ENCODE measurements around the gene PER2.

PER2 gene

GRCh38 chr2:238207006-238207405 is 81.4 kb downstream of the PER2 start:
- H3K36me3 ChIP-seq (replicated peaks; ENCODE audit: low read depth, low read length) = no peaks in the 10 kb centered on the region
- no peak overlapping the region for H3K9ac ChIP-seq (ENCODE audit: low read length)
- H2AFZ ChIP-seq (ENCODE audit: low read depth, low read length) = no peak overlapping the region
- H3K27ac ChIP-seq (ENCODE audit: low read length) = no peak overlapping the region
- H3K79me2 ChIP-seq (ENCODE audit: low read length) = peaks cover 18% of the 10 kb centered on the region
- TF ChIP-seq, protein P1, sequence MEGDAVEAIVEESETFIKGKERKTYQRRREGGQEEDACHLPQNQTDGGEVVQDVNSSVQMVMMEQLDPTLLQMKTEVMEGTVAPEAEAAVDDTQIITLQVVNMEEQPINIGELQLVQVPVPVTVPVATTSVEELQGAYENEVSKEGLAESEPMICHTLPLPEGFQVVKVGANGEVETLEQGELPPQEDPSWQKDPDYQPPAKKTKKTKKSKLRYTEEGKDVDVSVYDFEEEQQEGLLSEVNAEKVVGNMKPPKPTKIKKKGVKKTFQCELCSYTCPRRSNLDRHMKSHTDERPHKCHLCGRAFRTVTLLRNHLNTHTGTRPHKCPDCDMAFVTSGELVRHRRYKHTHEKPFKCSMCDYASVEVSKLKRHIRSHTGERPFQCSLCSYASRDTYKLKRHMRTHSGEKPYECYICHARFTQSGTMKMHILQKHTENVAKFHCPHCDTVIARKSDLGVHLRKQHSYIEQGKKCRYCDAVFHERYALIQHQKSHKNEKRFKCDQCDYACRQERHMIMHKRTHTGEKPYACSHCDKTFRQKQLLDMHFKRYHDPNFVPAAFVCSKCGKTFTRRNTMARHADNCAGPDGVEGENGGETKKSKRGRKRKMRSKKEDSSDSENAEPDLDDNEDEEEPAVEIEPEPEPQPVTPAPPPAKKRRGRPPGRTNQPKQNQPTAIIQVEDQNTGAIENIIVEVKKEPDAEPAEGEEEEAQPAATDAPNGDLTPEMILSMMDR (IDR thresholded peaks at IDR 0.05; ENCODE audit: low read depth, low read length) = no peak
- no peak for TF ChIP-seq EZH2phosphoT487 (IDR thresholded peaks at IDR 0.05; ENCODE audit: low read depth)
- H3K27me3 ChIP-seq (ENCODE audit: low read depth, low read length) = no peaks in the 10 kb centered on the region
- H3K4me3 ChIP-seq (ENCODE audit: low read length) = no peak overlapping the region
- no peaks in the 10 kb centered on the region for H3K9me3 ChIP-seq (ENCODE audit: insufficient read depth, low read length)
- H4K20me1 ChIP-seq (ENCODE audit: insufficient read depth, low read length) = peaks cover 6% of the 10 kb centered on the region; the same call in 1 of the 2 replicates
- H3K4me1 ChIP-seq (ENCODE audit: low read length) = peaks cover 15% of the 10 kb centered on the region
- peak overlapping the region; percentile 12; the same call in 1 of the 2 replicates for H3K4me2 ChIP-seq (ENCODE audit: low read length)

GRCh38 chr2:238203973-238204683 is 84.3 kb downstream of the PER2 start:
- H3K27ac ChIP-seq (ENCODE audit: low read length) = peak overlapping the region; percentile 56
- no peaks in the 10 kb centered on the region for H3K9me3 ChIP-seq (ENCODE audit: insufficient read depth, low read length)
- peaks cover 46% of the 10 kb centered on the region for H3K79me2 ChIP-seq (ENCODE audit: low read length)
- H2AFZ ChIP-seq (ENCODE audit: low read depth, low read length) = peak overlapping the region; percentile 40; the same call in 1 of the 2 replicates
- H4K20me1 ChIP-seq (ENCODE audit: insufficient read depth, low read length) = peaks cover 24% of the 10 kb centered on the region
- no peaks in the 10 kb centered on the region for H3K36me3 ChIP-seq (replicated peaks; ENCODE audit: low read depth, low read length)
- TF ChIP-seq EZH2phosphoT487 (IDR thresholded peaks at IDR 0.05; ENCODE audit: low read depth) = no peak
- TF ChIP-seq, protein P1 (IDR thresholded peaks at IDR 0.05; ENCODE audit: low read depth, low read length) = no peak
- peaks cover 21% of the 10 kb centered on the region for H3K4me1 ChIP-seq (ENCODE audit: low read length)
- no peaks in the 10 kb centered on the region for H3K27me3 ChIP-seq (ENCODE audit: low read depth, low read length)
- peak overlapping the region; percentile 91 for H3K4me3 ChIP-seq (ENCODE audit: low read length)
- peak overlapping the region; percentile 100 for H3K4me2 ChIP-seq (ENCODE audit: low read length)
- H3K9ac ChIP-seq (ENCODE audit: low read length) = peak overlapping the region; percentile 92

- H3K4me1 ChIP-seq (ENCODE audit: low read length) = peaks cover 21% of the 10 kb centered on the region
- peak within 1 kb of the TSS; percentile 97 for H3K4me3 ChIP-seq (ENCODE audit: low read length)
- peak within 1 kb of the TSS; percentile 100 for H3K4me2 ChIP-seq (ENCODE audit: low read length)
- H3K36me3 ChIP-seq (replicated peaks; ENCODE audit: low read depth, low read length) = no peaks in the 10 kb centered on the region
- H3K27me3 ChIP-seq (ENCODE audit: low read depth, low read length) = no peaks in the 10 kb centered on the region
- no peaks in the 10 kb centered on the region for H3K9me3 ChIP-seq (ENCODE audit: insufficient read depth, low read length)
- peak within 1 kb of the TSS; percentile 56 for H3K27ac ChIP-seq (ENCODE audit: low read length)
- no peak for TF ChIP-seq EZH2phosphoT487 (IDR thresholded peaks at IDR 0.05; ENCODE audit: low read depth)
- TF ChIP-seq, protein P1 (IDR thresholded peaks at IDR 0.05; ENCODE audit: low read depth, low read length) = no peak
- peaks cover 54% of the 10 kb centered on the region for H3K79me2 ChIP-seq (ENCODE audit: low read length)
- H2AFZ ChIP-seq (ENCODE audit: low read depth, low read length) = peak within 1 kb of the TSS; percentile 40; the same call in 1 of the 2 replicates
- peaks cover 26% of the 10 kb centered on the region for H4K20me1 ChIP-seq (ENCODE audit: insufficient read depth, low read length)
- peak within 1 kb of the TSS; percentile 92 for H3K9ac ChIP-seq (ENCODE audit: low read length)
Observed at GRCh38 chr2:238203094-238203972, 85.1 kb downstream of the PER2 start, which contains the start of gene ILKAP. TSS of gene ILKAP (minus strand) at chr2:238203695. CDS start at chr2:238203553, 142 bp downstream.
